A549 treated with AZD2906 at 1 μM for 4 hours (cell line): Measurements from ENCODE around the gene RHOJ. TPM values are rescaled to one million over a fixed set of nuclear protein-coding genes. Genes with fewer than 3 reads are reported as not detected.

ENCODE experiments used
- total RNA-seq: library from RNA; stranded (reverse); fragments of 200-300 nt; extraction: Qiagen RNA extraction; gene quantifications from 5 replicates; pipeline ENCODE4 v1.2.3, GENCODE V29; 2022

Gene RHOJ
- total RNA-seq, result not detected in 5 replicates

DNA sequence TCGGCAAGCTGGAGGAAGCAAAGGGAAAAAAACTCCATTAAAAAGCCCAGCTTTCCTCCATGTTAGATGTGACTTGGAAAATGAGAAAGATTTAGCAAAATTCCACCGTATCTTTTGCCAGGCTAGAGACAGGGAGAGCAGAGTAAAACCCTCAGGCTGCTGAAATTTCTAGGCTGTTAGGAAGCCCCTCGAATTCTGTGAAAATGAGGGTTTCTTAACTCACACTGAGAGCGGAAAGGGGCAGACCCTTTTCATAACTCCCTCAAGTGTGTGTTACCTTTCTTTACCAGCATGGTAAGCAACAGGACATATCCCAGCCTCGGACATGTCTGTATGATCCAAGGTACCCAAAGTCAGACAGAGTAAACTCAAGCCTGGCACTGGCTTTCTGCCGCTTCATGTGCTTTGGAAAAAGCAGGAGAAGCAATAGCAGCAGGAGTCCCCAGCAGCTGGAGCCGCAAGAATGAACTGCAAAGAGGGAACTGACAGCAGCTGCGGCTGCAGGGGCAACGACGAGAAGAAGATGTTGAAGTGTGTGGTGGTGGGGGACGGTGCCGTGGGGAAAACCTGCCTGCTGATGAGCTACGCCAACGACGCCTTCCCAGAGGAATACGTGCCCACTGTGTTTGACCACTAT, at the start of gene RHOJ:
Gene RHOJ, plus strand, starts transcription at position 37 of the 637 bp plus-strand sequence. Its CDS starts 427 bp downstream, at position 464.

DNA sequence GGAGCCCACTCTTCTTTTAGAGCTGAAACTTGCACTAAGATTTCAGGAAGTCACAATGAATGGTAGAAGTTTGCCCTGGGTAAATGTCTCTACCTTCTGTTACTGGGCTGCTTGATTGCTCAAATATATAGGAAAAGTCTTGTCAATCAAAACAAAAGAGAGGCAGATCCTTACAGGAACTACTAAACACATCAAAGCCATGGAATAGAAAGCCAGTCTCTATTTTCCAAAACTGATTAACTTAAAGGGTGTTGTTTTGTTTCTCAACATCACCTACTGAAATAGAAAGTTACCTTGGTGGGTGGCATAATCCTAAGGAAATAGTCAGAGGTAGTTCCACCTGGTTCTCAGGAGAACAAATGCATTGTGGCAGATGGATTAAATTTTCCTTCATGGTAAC, 114.6 kb downstream of the RHOJ start, which contains the start of gene GPHB5:
Gene GPHB5, minus strand, starts transcription at position 101 of the 400 bp plus-strand sequence. CDS start 1,086 bp downstream, outside the sequence.

Other genes with a start within 250 kb of the RHOJ start
- gene KCNH5, start 159.0 kb upstream of the RHOJ start, total RNA-seq, result 0.07 TPM in 1 of 5 replicates, not detected in the others
- gene GPHB5, start 114.5 kb downstream of the RHOJ start, total RNA-seq, result not detected in 5 replicates